Pons (tissue), 1 donor: ENCODE results near the gene ST3GAL6.

Experiments used
- DNase-seq: peaks from one replicate; pipeline ENCODE4 v3.0.0-alpha.2; 2016; ENCODE audit warnings: low spot score

The ST3GAL6 gene

GRCh38 chr3:98763076-98763475 lies at the start of gene ST3GAL6:
Gene ST3GAL6, plus strand, starts transcription at chr3:98763340. Its CDS starts 5,101 bp downstream, at chr3:98768441.
- peak; percentile 64 for DNase-seq

GRCh38 chr3:98713984-98714383 lies 49.2 kb upstream of the ST3GAL6 start:
- DNase-seq: no peak

- no peak for DNase-seq
Observed at GRCh38 chr3:98717584-98717983, 45.6 kb upstream of the ST3GAL6 start.

GRCh38 chr3:98718730-98719129 lies 44.4 kb upstream of the ST3GAL6 start:
- no peak for DNase-seq

- no peak for DNase-seq
Observed at GRCh38 chr3:98721776-98722175, 41.4 kb upstream of the ST3GAL6 start.

GRCh38 chr3:98722389-98722788 lies 40.8 kb upstream of the ST3GAL6 start:
- no peak for DNase-seq

- DNase-seq: no peak
Observed at GRCh38 chr3:98725352-98725751, 37.8 kb upstream of the ST3GAL6 start.

GRCh38 chr3:98726084-98726483 lies 37.1 kb upstream of the ST3GAL6 start:
- no peak for DNase-seq

- DNase-seq: no peak
Observed at GRCh38 chr3:98727638-98728037, 35.5 kb upstream of the ST3GAL6 start.

GRCh38 chr3:98728672-98729071 lies 34.5 kb upstream of the ST3GAL6 start:
- no peak for DNase-seq

- peak; percentile 45 for DNase-seq
Observed at GRCh38 chr3:98730338-98730737, 32.8 kb upstream of the ST3GAL6 start.

- DNase-seq: no peak
Observed at GRCh38 chr3:98730886-98731537, 32.1 kb upstream of the ST3GAL6 start.

- peak; percentile 71 for DNase-seq
Observed at GRCh38 chr3:98731720-98732285, 31.3 kb upstream of the ST3GAL6 start.

- DNase-seq: no peak
Observed at GRCh38 chr3:98732286-98733052, 30.7 kb upstream of the ST3GAL6 start.

- peak; percentile 18 for DNase-seq
Observed at GRCh38 chr3:98733053-98733811, 29.9 kb upstream of the ST3GAL6 start.

GRCh38 chr3:98733812-98734281 lies 29.3 kb upstream of the ST3GAL6 start:
- DNase-seq: peak; percentile 42

GRCh38 chr3:98734306-98734705 lies 28.8 kb upstream of the ST3GAL6 start:
- DNase-seq: peak; percentile 29

GRCh38 chr3:98734735-98735134 lies 28.4 kb upstream of the ST3GAL6 start:
- DNase-seq: no peak

GRCh38 chr3:98735296-98735695 lies 27.8 kb upstream of the ST3GAL6 start:
- no peak for DNase-seq

- DNase-seq: no peak
Observed at GRCh38 chr3:98735761-98736269, 27.3 kb upstream of the ST3GAL6 start.

- DNase-seq: no peak
Observed at GRCh38 chr3:98737301-98737700, 25.8 kb upstream of the ST3GAL6 start.

- DNase-seq: no peak
Observed at GRCh38 chr3:98739266-98739665, 23.9 kb upstream of the ST3GAL6 start.
